Measurements from ENCODE around the gene GAST.
A peak's percentile ranks its signal among the peaks of the same experiment; 100 is the strongest.
"Not testable (repeated sequence)": the region's sequence is repeated elsewhere in the genome, so short reads cannot be mapped to it uniquely, and the experiment has no call there.

GAST gene

GRCh38 chr17:41711669-41712400 is at the start of gene GAST:
GAST (plus strand) TSS chr17:41712331; CDS start chr17:41715437, 3,106 bp downstream.
- DNase-seq = no peak

- no peak for DNase-seq
These were observed 48.5 kb upstream of the GAST start for GRCh38 chr17:41663451-41664171.

GRCh38 chr17:41664172-41664457 is 48.0 kb upstream of the GAST start:
- no peak for DNase-seq

GRCh38 chr17:41664587-41665565 is 47.3 kb upstream of the GAST start:
- DNase-seq = no peak

- DNase-seq = peak in 56 of 58 donors; percentile 15 to 91 (median 77)
These were observed 46.4 kb upstream of the GAST start for GRCh38 chr17:41665566-41666236.

- peak in 11 of 58 donors; percentile 50 to 81 (median 65) for DNase-seq
These were observed 45.9 kb upstream of the GAST start for GRCh38 chr17:41666237-41666641.

- DNase-seq = peak in 56 of 58 donors; percentile 14 to 84 (median 70)
These were observed 45.3 kb upstream of the GAST start for GRCh38 chr17:41666708-41667279.

GRCh38 chr17:41667280-41668041 is 44.7 kb upstream of the GAST start:
- no peak for DNase-seq

GRCh38 chr17:41672153-41672552 is 40.0 kb upstream of the GAST start:
- no peak for DNase-seq

- not testable (repeated sequence) for DNase-seq
These were observed 36.7 kb upstream of the GAST start for GRCh38 chr17:41675157-41676057.

GRCh38 chr17:41676058-41676419 is 36.1 kb upstream of the GAST start:
- no peak for DNase-seq

- DNase-seq = no peak
These were observed 33.7 kb upstream of the GAST start for GRCh38 chr17:41678411-41678906.

- no peak for DNase-seq
These were observed 33.0 kb upstream of the GAST start for GRCh38 chr17:41678907-41679739.

GRCh38 chr17:41679740-41680425 is 32.2 kb upstream of the GAST start:
- no peak for DNase-seq

- DNase-seq = peak in 31 of 58 donors; percentile 11 to 74 (median 33)
These were observed 31.6 kb upstream of the GAST start for GRCh38 chr17:41680426-41681040.

GRCh38 chr17:41681776-41682175 is 30.4 kb upstream of the GAST start:
- no peak for DNase-seq

GRCh38 chr17:41682631-41683030 is 29.5 kb upstream of the GAST start:
- peak in 6 of 58 donors; percentile 6 to 21 (median 14) for DNase-seq
